HFF-Myc (cell line): ENCODE results near the gene ZNF358.

Experiments
- DNase-seq: peaks from one replicate; pipeline ENCODE4 v3.0.0-alpha.2; 2011; ENCODE audit warnings: low read depth; ENCODE audit errors: extremely low read depth
- H3K4me3 ChIP-seq: replicated peaks from 2 replicates; pipeline ENCODE4 v1.5.1; 2011; ENCODE audit warnings: low read depth, mild to moderate bottlenecking, control low read depth, low read length
- TF ChIP-seq, protein P1 (sequence below): IDR thresholded peaks from 2 replicates; pipeline ENCODE4 v1.5.1; 2012; ENCODE audit warnings: mild to moderate bottlenecking, low read depth, low read length, control low read depth; ENCODE audit errors: missing control alignments

The ZNF358 gene

DNA sequence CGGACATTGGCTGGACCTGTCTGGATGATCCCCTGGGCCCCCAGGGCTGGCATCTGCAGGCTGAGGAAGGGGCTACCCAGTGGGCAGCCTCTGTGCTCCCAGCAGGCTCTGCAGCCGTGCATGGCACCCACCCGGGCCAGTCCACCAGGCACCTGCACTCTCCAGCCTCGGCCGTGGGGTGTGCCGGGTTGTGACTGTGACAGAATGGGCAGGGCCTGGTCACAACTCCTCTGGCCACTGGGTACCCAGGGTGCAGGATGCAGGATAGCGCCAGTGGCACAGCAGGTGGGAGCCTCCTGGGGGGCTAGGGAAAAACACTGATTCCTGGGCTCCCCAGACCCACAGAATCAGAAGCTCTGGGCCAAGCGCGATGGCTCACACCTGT is 37.1 kb upstream of the ZNF358 start:
- TF ChIP-seq, protein P1, sequence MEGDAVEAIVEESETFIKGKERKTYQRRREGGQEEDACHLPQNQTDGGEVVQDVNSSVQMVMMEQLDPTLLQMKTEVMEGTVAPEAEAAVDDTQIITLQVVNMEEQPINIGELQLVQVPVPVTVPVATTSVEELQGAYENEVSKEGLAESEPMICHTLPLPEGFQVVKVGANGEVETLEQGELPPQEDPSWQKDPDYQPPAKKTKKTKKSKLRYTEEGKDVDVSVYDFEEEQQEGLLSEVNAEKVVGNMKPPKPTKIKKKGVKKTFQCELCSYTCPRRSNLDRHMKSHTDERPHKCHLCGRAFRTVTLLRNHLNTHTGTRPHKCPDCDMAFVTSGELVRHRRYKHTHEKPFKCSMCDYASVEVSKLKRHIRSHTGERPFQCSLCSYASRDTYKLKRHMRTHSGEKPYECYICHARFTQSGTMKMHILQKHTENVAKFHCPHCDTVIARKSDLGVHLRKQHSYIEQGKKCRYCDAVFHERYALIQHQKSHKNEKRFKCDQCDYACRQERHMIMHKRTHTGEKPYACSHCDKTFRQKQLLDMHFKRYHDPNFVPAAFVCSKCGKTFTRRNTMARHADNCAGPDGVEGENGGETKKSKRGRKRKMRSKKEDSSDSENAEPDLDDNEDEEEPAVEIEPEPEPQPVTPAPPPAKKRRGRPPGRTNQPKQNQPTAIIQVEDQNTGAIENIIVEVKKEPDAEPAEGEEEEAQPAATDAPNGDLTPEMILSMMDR = no peak

DNA sequence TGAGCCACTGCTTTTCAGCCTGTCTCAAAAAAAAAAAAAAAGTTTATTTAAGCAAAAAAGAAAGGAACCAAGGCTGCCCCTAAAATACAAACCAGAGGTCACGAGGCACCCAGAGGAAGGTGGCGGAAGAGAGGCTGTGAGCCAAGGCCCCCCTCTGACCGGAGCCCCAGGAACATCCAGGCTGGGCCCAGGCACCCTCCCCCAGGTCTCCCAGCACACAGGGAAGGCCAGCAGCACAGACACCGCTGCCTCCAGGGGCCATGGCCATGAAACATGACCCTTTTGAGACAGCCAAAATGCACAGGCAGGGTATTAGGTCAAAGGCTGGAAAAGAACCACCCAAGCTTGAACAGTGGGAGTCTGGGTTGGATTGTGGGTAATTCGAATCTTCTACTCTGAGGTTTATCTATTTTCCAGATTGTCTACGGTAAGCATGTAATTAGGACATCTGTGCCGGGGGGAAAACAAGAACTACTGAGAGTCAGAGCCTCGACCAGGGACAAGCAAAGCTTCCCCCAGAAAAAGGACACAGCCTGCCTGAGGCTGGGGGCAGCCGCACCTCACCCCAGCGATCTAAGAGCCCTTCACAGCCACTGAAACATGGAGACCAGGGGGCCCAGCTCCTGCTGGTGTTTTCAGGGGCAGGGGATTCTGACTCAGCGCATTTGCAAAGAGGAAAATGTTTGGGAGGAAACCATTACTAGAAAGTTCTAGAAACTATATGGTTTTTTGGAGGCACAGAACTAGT is 35.5 kb upstream of the ZNF358 start:
- no peak overlapping the region for H3K4me3 ChIP-seq
- DNase-seq = no peak
- TF ChIP-seq, protein P1 = no peak

More for the DNA sequence above, 37.1 kb upstream of the ZNF358 start:
- H3K4me3 ChIP-seq = no peak overlapping the region
- no peak for DNase-seq

DNA sequence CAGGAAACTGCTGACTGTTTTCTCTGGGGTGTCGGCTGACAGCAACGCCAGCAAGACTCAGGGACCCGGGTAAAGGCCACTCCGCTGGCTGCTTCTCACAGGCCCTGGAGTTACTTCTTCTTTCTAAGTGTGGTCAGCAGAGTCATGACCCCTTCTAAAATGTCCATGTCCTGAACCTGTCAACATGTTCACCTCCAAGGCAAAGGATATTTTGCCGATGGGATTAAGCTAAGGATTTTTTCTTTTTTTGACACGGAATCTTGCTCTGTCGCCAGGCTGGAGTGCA is 35.0 kb upstream of the ZNF358 start:
- no peak overlapping the region for H3K4me3 ChIP-seq
- TF ChIP-seq, protein P1 = no peak
- DNase-seq = no peak

DNA sequence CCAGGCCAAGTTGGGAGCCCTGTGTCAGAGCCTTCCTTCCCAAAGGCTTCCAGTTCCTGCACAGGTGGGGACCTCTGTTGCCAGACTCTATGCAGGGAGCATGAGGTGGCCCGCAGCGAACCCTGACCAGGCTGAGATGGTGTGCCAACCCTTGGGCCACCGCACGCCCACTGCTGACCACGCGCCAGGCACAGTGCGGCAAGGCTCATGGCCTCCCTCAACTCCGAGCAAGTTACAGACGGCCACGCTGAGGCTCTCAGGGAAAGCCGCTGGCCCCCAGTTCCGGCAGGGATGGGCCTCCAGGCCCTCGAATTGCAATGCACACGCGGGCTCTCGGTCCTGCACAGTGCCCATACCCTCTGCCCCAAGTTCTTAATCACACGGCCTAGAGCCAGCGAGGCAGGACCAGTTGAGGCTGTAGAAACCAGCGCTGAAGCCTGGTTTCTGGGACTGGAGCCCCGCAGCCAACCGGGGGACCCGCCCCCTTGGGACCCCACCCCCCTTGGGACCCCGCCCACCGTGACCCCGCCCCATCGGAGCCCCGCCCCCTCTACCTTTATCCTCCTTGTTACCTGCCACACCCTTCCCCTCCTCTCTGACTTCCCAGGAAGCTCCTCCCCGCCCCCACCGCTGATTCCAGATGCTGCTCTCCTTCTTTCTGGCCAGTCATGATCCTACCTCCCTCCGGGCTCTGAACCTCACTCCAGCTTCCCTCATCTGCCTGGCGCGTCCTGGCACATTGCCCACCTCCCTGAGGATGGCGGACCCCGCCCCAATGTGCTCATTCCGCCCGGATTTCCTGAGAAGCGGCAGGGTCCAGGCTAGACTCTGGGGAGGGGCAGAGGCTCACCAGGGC is 33.1 kb upstream of the ZNF358 start:
- no peak for DNase-seq
- TF ChIP-seq, protein P1 = no peak
- no peak overlapping the region for H3K4me3 ChIP-seq

DNA sequence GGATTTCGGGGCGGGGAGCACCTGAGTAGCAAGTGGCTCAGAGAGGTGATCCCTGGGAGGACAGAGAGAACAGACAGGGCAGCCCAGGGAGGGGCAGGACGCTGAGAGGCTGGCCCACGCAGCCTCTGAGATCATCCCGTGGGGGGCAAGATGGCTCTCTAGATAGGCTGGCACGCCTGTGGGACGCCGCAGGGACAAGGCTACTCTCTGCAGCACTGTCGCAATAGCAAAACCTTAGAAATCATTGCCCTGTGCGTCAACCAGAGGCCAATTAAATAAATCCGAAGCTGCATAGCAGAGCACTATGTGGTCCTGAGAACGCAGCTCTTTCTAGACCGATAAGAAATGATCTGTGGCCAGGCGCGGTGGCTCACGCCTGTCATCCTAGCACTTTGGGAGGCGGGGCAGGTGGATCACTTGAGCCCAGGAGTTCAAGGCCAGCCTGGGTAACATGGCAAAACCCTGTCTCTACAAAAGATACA is 32.1 kb upstream of the ZNF358 start:
- TF ChIP-seq, protein P1 = no peak
- no peak for DNase-seq
- H3K4me3 ChIP-seq = no peak overlapping the region

DNA sequence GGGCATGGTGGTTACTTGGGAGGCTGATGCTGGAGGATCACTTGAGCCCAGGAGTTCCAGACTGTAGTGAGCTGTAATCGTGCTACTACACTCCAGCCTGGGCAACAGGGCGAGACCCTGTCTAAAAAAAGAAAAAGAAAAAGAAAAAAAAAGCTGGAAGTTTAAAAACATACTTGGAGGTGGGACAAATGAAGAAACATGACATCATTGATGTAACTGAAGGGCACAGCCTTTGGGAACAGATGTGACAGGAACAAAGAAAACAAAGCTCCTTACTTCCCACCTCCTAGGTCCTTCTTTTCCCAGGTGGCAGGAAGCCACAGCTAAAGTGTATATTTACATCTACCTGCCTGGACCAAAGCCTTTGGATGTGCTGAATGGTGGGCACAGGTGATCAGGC is 29.0 kb upstream of the ZNF358 start:
- no peak for DNase-seq
- H3K4me3 ChIP-seq = no peak overlapping the region
- TF ChIP-seq, protein P1 = no peak
